Epithelial cell of esophagus (primary cell): Measurements from ENCODE around the gene RPS4Y1.
A peak's percentile ranks its signal among the peaks of the same experiment; 100 is the strongest.
"Not testable (repeated sequence)": the region's sequence is repeated elsewhere in the genome, so short reads cannot be mapped to it uniquely, and the experiment has no call there.

Experiments used
- DNase-seq: peaks from one replicate; pipeline ENCODE4 v3.0.0; 2010; ENCODE audit warnings: low read depth
- H3K4me3 ChIP-seq: 2 replicates; pipeline ENCODE4 v1.5.1; 2011; ENCODE audit warnings: mild to moderate bottlenecking, low read length, control low read depth
- CTCF ChIP-seq: IDR thresholded peaks from 2 replicates; pipeline ENCODE4 v1.5.1; 2011; ENCODE audit warnings: low read depth, mild to moderate bottlenecking, low read length, control low read depth, inconsistent platforms; ENCODE audit not compliant: insufficient read depth; ENCODE audit errors: missing control alignments

The RPS4Y1 gene

GRCh38 chrY:2841471-2841893 is at the start of gene RPS4Y1:
TSS of gene RPS4Y1 (plus strand) at chrY:2841602. CDS start at chrY:2841625, 23 bp downstream.
- TF ChIP-seq CTCF: no peak
- DNase-seq: peak; percentile 72
- H3K4me3 ChIP-seq: peak within 1 kb of the TSS; percentile 82

DNA sequence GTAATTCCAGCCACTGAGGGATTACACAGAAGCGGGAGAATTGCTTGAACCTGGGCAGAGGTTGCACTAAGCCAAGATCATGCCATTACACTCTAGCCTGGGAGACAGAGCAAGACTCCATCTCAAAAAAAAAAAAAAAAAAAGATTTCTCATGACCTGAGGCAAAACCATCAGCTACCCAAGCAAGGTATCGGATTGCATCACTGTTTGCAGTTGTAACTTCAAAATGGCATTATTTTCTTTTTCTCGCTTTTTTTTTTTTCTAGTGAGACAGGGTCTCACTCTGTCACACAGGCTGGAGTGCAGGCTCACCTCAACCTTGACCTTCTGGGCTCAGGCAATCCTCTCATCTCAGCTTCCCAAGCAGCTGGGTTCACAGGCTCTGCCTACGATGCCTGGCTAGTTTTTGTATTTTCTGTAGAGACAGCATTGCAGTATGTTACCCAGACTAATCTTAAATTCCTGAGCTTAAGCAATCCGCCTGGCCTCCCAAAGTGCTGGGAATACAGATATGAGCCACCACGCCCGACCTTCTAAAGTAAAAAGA is 44.4 kb upstream of the RPS4Y1 start:
- H3K4me3 ChIP-seq: no peak overlapping the region
- TF ChIP-seq CTCF: no peak
- no peak for DNase-seq

GRCh38 chrY:2797991-2798390 is 43.4 kb upstream of the RPS4Y1 start:
- H3K4me3 ChIP-seq: no peak overlapping the region
- TF ChIP-seq CTCF: no peak
- peak; percentile 72 for DNase-seq

DNA sequence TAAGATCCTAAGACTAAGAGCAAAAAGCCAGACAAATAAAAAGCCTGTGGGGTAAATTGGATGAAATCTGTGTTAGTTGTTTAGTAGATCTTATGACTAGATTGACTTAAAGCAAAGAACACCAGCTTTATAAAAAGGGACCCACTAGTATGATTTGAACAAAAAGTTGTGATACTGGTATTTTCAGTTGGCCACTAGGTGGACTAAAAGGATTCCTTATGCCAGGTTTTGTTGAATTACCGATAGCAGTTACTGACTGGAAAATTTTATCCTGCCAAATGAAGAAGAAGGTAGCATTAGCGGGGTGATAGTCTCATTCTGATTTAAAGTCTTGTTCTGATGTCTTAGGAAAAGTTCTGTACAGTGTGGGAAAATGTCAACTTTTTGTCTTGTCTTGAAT is 41.2 kb upstream of the RPS4Y1 start:
- peak; percentile 45 for TF ChIP-seq CTCF
- DNase-seq: peak; percentile 22
- H3K4me3 ChIP-seq: no peak overlapping the region

DNA sequence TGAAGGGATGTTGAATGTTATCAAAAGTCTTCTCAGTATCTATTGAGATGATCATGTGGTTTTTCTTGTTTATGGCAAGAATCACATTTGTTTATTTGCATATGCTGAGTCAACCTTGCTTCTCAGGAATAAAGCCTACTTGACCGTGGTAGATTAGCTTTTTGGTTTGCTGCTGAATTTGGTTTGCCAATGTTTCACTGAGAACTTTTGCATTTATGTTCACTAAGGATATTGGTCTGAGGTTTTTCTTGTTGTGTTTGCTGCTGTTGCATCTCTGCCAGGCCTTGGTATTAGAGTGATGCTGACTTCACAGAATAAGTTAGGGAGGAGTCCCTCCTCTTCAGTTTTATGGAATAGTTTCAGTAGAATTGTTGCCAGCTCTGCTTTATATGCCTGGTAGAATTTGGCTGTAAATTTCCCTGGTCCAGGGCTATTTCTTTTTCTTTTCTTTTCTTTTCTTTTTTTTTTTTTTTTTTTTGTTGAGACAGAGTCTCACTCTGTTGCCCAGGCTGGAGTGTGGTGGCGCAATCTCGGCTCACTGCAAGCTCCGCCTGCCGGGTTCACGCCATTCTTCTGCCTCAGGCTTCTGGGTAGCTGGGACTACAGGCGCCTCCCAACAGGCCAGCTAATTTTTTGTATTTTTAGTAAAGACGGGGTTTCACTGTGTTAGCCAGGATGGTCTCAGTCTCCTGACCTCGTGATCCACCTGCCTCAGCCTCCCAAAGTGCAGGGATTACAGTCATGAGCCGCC is 24.1 kb upstream of the RPS4Y1 start:
- not testable (repeated sequence) for H3K4me3 ChIP-seq, DNase-seq

GRCh38 chrY:2824471-2824870 is 16.9 kb upstream of the RPS4Y1 start:
- DNase-seq: no peak
- TF ChIP-seq CTCF: no peak
- H3K4me3 ChIP-seq: no peak overlapping the region

DNA sequence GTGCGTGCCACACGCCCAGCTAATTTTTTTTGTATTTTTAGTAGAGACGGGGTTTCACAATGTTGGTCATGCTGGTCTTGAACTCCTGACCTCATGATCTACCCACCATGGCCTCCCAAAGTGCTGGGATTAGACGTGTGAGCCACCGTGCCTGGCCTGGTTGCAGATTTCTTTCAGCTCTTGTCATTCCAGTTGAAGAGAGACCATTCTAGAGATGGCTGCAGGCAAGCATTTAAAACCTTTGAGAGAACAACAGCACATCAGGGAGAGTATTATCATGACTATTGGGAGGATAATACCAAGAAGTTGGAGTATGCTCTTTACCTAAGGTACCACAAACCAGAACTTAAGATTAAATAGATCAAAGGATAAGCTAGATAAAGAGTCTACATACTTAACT is 12.9 kb upstream of the RPS4Y1 start:
- TF ChIP-seq CTCF: no peak
- no peak for DNase-seq
- no peak overlapping the region for H3K4me3 ChIP-seq
